Kidney (tissue), 22 donors: ENCODE results near the gene USP16. TPM values are rescaled to one million over a fixed set of nuclear protein-coding genes. Genes with fewer than 3 reads are reported as not detected.
A peak's percentile ranks its signal among the peaks of the same experiment; 100 is the strongest.

Experiments
- DNase-seq, 5 donors: peaks; one replicate each; pipeline ENCODE4 v3.0.0-alpha.2; 2013 to 2020
- FAIRE-seq: peaks from 2 replicates; lab custom pipeline; 2012; peaks lifted over from hg19 to GRCh38; lab: Jason Lieb, UNC
- H3K27ac ChIP-seq, 2 donors: one replicate each; pipeline ENCODE4 v1.7.0; 2013; ENCODE audit warnings: low read depth in 2 of 2, low read length in 2 of 2, inconsistent platforms in 1 of 2
- H3K27me3 ChIP-seq: one replicate; pipeline ENCODE4 v1.7.1; 2013; ENCODE audit warnings: low read length, inconsistent platforms; ENCODE audit not compliant: control insufficient read depth, insufficient read depth
- H3K36me3 ChIP-seq, 3 donors: one replicate each; pipeline versions ENCODE4 v1.7.0 to v1.7.1; 2013; ENCODE audit warnings: low read length in 3 of 3, control low read depth in 1 of 3, inconsistent platforms in 1 of 3; ENCODE audit not compliant: insufficient read depth in 3 of 3, control insufficient read depth in 2 of 3
- H3K4me1 ChIP-seq, 3 donors: one replicate each; pipeline versions ENCODE4 v1.7.0 to v1.7.1; 2013; ENCODE audit warnings: low read length in 3 of 3, inconsistent platforms in 1 of 3, low read depth in 1 of 3; ENCODE audit not compliant: control insufficient read depth in 2 of 3, insufficient read depth in 2 of 3
- H3K4me3 ChIP-seq, 3 donors: one replicate each; pipeline versions ENCODE4 v1.7.0 to v1.8.1; 2013; ENCODE audit warnings: low read length in 3 of 3, control low read depth in 1 of 3, inconsistent platforms in 1 of 3
- H3K9ac ChIP-seq, 3 donors: one replicate each; pipeline versions ENCODE4 v1.7.0 to v1.7.1; 2013; ENCODE audit warnings: low read length in 3 of 3, control low read depth in 1 of 3, inconsistent platforms in 1 of 3
- H3K9me3 ChIP-seq, 3 donors: one replicate each; pipeline versions ENCODE4 v1.7.0 to v1.7.1; 2013; ENCODE audit warnings: low read length in 3 of 3, control low read depth in 1 of 3, inconsistent platforms in 1 of 3; ENCODE audit not compliant: control insufficient read depth in 2 of 3, insufficient read depth in 1 of 3
- intact Hi-C: fragments of 100-400 bp; cut with DNase I; formaldehyde crosslinking; loops from one replicate; pipeline ENCODE4 v1.11.1; 2022
- long read RNA-seq, 10 donors: library from polyadenylated mRNA in 1 of 10; unstranded in 1 of 10; transcript quantifications; one replicate each; pipeline ENCODE4 v2.0.0 and lab custom pipeline, GENCODE V29; 2021 to 2026
- polyA plus RNA-seq: library from polyadenylated mRNA; stranded (reverse); fragments of 350-450 nt; fragmentation: Illumina TruSeq; extraction: RNeasy Lipid Tissue Mini Kit (QIAGEN cat#74804); gene quantifications from one replicate; pipeline ENCODE4 v1.2.3, GENCODE V29; 2014; ENCODE audit warnings: low read depth, low replicate concordance; ENCODE audit not compliant: insufficient read depth
- total RNA-seq: library from RNA; stranded (reverse); fragmentation: NEBNext Ultra II Directional; extraction: Animal tissue kit (Norgen Biotek cat#: 25700); gene quantifications from one replicate; pipeline ENCODE4 v1.2.1, GENCODE V29; 2021
- TF ChIP-seq, protein P1 (sequence below): IDR thresholded peaks from 3 replicates; pipeline ENCODE4 v1.5.1; 2012; ENCODE audit warnings: mild to moderate bottlenecking, moderate library complexity, borderline replicate concordance; ENCODE audit not compliant: insufficient read depth; ENCODE audit errors: extremely low read depth
- donor health status: control.
- donor health status: control.
- donor health status: control.
- donor health status: control.
- donor health status: control.
- donor health status: DM: yes; HTN: yes; CAD: no.
- donor health status: Normal renal cell carcinoma (clear cell type).

USP16 gene
- total RNA-seq (35.8 TPM), polyA plus RNA-seq (17.8 TPM)
- long read RNA-seq, donor 1, partial matches to known transcripts = 6 of 7 reads
- long read RNA-seq, donor 1, other reads (novel, unspliced or antisense) = 0 of 7 reads
- long read RNA-seq, donor 2, partial matches to known transcripts = 5 of 13 reads
- long read RNA-seq, donor 2, other reads (novel, unspliced or antisense) = 7 of 13 reads
- long read RNA-seq, donor 3, partial matches to known transcripts = 6 of 9 reads
- long read RNA-seq, donor 3, other reads (novel, unspliced or antisense) = 0 of 9 reads
- long read RNA-seq, donor 4, partial matches to known transcripts = 0 of 3 reads
- long read RNA-seq, donor 4, other reads (novel, unspliced or antisense) = 0 of 3 reads
- long read RNA-seq, donor 5, partial matches to known transcripts = 0 of 1 reads
- long read RNA-seq, donor 5, other reads (novel, unspliced or antisense) = 0 of 1 reads
- long read RNA-seq, donor 6, partial matches to known transcripts = 0 of 5 reads
- long read RNA-seq, donor 6, other reads (novel, unspliced or antisense) = 0 of 5 reads
- long read RNA-seq, donor 7, partial matches to known transcripts = 9 of 14 reads
- long read RNA-seq, donor 7, other reads (novel, unspliced or antisense) = 1 of 14 reads
- long read RNA-seq, donor 8, partial matches to known transcripts = 0 of 2 reads
- long read RNA-seq, donor 8, other reads (novel, unspliced or antisense) = 0 of 2 reads
- long read RNA-seq, donor 9 = 0 reads
- long read RNA-seq, donor 10, partial matches to known transcripts = 0 of 3 reads
- long read RNA-seq, donor 10, other reads (novel, unspliced or antisense) = 0 of 3 reads

DNA sequence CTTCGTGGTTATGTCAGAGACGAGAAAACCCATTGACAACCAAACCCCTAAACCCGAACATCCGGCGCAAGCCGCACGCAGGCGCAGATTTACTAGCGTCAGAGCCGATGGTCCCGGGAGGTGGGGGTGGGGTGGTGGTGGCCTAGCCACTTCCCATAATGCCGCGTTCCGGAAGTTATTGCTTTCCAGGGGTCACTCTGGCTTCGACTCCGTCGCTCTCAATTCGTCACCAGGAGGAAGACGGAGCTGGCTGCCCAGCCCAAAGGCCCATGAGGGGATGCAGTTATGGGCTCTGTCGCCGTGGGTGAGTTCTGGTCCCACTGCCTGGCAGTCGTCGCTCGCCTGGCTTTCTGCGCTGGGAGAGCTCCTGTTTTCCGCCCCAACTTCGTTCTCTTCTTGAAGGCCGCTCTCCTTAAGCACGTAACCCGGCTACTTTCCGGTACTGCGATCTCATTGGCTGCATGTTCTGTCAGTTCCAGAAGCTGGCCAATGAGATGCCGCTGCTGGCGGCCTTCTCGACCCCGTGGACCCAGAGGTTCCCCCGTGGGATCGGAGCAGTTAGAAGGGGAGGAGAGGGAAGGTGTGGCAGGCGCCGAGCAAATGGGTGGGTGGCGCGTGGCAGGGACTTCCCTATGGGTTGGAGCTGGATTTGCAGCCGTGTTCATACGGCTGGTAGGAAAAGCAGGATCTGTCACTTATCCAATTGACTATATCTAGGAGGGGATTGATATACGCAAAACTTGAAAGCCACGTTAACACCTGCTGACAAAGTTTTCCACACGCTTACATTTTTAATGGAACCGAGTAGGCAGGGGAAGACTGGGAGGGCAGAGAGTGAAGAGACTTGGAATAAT is at the start of gene USP16:
TSS of gene USP16 (plus strand) at position 195 of the 854 bp plus-strand sequence. CDS start 3,246 bp downstream, outside the sequence.
- Histone ChIP-seq H3K4me1 (peaks cover 0 to 6% (median 5%) of the 10 kb centered on the region in 3 donors), H3K27ac (peak within 1 kb of the TSS; percentile 99 to 100), H3K4me3 (peak within 1 kb of the TSS; percentile 90 to 94 (median 94)), H3K9me3 (no peaks in the 10 kb centered on the region), H3K27me3 (no peaks in the 10 kb centered on the region), H3K36me3 (no peaks in the 10 kb centered on the region), H3K9ac (peak within 1 kb of the TSS; percentile 87 to 97 (median 91))
- FAIRE-seq (peak; percentile 27), DNase-seq (peak; percentile 97 to 99 (median 98))
- intact Hi-C loops = no loop called here
- TF ChIP-seq, protein P1, sequence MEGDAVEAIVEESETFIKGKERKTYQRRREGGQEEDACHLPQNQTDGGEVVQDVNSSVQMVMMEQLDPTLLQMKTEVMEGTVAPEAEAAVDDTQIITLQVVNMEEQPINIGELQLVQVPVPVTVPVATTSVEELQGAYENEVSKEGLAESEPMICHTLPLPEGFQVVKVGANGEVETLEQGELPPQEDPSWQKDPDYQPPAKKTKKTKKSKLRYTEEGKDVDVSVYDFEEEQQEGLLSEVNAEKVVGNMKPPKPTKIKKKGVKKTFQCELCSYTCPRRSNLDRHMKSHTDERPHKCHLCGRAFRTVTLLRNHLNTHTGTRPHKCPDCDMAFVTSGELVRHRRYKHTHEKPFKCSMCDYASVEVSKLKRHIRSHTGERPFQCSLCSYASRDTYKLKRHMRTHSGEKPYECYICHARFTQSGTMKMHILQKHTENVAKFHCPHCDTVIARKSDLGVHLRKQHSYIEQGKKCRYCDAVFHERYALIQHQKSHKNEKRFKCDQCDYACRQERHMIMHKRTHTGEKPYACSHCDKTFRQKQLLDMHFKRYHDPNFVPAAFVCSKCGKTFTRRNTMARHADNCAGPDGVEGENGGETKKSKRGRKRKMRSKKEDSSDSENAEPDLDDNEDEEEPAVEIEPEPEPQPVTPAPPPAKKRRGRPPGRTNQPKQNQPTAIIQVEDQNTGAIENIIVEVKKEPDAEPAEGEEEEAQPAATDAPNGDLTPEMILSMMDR = no peak

- H3K27me3 ChIP-seq = no peaks in the 10 kb centered on the region
- peaks cover 2 to 11% (median 10%) of the 10 kb centered on the region in 3 donors for H3K36me3 ChIP-seq
- H3K9ac ChIP-seq = no peak overlapping the region
- no peak for DNase-seq
- H3K27ac ChIP-seq = no peak overlapping the region
- no peaks in the 10 kb centered on the region for H3K9me3 ChIP-seq
- intact Hi-C loops = no loop called here
- no peaks in the 10 kb centered on the region for H3K4me1 ChIP-seq
- TF ChIP-seq, protein P1 = no peak
- no peak for FAIRE-seq
- H3K4me3 ChIP-seq = no peak overlapping the region
Measured at GRCh38 chr21:28975397-28975796, 49.1 kb upstream of the USP16 start.

DNA sequence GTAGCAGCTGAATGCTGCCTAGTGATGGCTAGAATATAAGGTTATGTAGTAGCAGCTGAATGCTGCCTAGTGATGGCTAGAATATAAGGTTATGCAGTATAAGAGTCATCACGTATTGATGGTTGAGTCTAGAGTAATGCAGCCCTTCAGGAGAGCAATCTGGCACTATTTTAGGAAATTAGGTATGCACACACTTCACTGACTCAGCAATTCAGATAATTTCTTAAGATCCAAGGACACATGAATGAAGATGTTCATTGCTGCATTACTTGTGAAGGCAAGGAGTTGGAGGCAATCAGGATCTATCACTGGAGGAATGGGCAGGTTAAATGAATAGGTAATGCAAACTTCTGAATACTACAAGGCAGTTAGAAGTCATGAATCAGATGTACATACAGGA is 45.4 kb upstream of the USP16 start:
- FAIRE-seq = no peak
- intact Hi-C loops = no loop called here
- no peaks in the 10 kb centered on the region for H3K4me1 ChIP-seq

More for the DNA sequence above, 45.4 kb upstream of the USP16 start:
- no peak overlapping the region for H3K9ac ChIP-seq
- H3K9me3 ChIP-seq = no peaks in the 10 kb centered on the region
- no peak overlapping the region for H3K4me3 ChIP-seq
- no peak overlapping the region for H3K27ac ChIP-seq
- H3K27me3 ChIP-seq = no peaks in the 10 kb centered on the region
- TF ChIP-seq, protein P1 = no peak
- peaks cover 2 to 27% (median 19%) of the 10 kb centered on the region in 3 donors for H3K36me3 ChIP-seq
- no peak for DNase-seq
